Right hindlimb (tissue), 1 donor: ENCODE results near the gene SMOC1.

Experiments used
- DNase-seq: peaks from one replicate; pipeline ENCODE4 v3.0.0-alpha.2; 2018

The SMOC1 gene

DNA sequence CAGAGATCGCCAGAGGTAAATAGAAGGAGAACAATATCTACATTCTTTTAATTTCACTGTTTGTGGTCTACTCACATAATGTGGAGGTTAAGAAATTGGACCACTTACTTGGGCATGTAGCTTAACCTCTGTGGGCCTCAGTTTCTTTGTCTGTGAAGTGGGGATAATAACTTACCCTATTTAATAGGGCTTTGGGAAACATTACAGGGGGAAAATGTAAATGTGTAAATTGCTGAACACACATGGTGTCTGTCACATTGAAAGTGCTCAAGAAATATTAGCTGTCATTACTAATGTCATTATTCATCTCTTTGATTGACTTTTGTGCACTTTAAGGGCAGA is 169.1 kb downstream of the SMOC1 start:
- no peak for DNase-seq

DNA sequence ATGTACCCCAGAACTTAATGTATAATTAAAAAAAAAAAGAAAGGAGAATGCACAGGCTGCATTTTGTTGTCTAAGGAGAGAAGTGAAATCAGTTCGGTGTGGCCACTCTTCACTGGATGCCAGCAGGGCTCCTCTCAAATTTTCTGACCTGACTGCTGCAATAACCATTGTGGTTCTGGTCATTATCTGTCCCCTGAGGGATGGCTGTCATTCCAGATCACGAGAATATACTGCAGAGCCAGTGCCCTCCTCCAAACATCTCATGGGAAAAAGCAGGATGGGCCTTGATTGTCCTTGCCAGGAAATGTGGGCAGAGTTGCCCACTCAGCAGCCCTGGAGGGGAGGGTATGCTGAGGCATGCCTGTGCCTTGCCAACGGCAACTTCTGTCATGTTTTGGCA is 170.4 kb downstream of the SMOC1 start:
- DNase-seq, result no peak

- DNase-seq, result no peak
Measured at GRCh38 chr14:70050136-70050535, 170.9 kb downstream of the SMOC1 start.

DNA sequence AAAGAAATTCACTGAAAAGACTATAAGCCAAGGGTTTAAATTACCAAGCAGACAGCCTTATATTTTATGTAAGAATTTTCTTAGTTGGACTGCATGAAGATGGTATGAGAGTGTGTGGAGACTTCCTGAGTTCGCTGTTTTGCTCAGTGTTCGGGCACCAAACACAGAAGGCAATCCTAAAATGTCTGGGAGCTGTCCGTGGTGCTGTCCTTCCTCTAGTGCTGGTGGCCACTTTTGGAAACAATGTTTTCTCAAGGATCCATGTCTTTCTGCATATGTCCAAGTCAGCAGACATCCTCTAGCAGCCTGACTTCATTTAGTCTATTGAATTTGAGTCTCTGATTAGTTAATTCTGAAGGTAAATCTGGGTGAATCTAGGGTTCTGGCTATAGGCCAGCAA is 173.8 kb downstream of the SMOC1 start:
- peak; percentile 41 for DNase-seq

GRCh38 chr14:70057519-70058136 is 178.4 kb downstream of the SMOC1 start:
- DNase-seq, result no peak

DNA sequence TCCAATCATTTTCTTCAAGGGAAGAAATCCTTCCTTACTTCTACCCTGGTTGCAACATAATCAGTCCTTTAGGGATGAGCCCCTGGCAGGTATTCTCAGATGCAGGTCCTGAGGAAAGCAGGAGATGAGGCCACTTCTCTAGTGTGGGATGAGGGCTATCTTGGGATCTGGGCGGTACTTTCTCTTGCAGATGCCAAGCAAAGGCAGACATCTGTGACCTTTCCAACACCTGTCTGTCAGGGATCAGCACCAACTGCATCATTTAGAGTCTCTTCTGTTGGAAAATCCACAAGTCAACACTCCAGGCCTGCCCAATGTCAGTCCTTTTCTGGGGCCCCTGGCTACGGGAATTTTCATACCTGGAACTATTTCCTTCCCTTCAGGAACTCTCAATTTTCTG is 180.3 kb downstream of the SMOC1 start:
- no peak for DNase-seq

- DNase-seq, result no peak
Measured at GRCh38 chr14:70061108-70061507, 181.9 kb downstream of the SMOC1 start.

- no peak for DNase-seq
Measured at GRCh38 chr14:70064136-70064865, 185.1 kb downstream of the SMOC1 start.

GRCh38 chr14:70067810-70068209 is 188.6 kb downstream of the SMOC1 start:
- DNase-seq, result no peak

- no peak for DNase-seq
Measured at GRCh38 chr14:70069186-70069585, 190.0 kb downstream of the SMOC1 start.

GRCh38 chr14:70073924-70074566 is 194.8 kb downstream of the SMOC1 start:
- DNase-seq, result peak; percentile 38

DNA sequence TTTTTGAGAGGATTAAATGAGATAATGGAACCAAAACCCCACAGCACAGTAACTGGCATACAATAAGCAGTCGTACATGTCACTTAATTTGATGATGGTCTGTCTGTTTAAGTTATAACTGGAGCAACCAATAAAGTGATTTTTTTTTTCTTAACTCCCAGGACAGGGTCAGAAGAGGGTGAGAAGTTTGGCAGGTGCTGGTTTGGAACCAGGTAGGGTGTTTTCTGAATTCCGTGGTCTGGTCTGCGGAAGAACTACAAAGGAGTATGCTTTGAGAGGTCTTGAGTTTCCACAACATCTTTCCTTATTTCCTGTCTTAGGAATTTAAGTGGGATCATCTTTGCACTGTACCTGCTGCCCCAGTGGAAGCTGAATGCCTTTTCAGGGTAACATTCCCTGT is 197.8 kb downstream of the SMOC1 start:
- no peak for DNase-seq

GRCh38 chr14:70077720-70078119 is 198.5 kb downstream of the SMOC1 start:
- no peak for DNase-seq

- DNase-seq, result no peak
Measured at GRCh38 chr14:70078329-70078728, 199.1 kb downstream of the SMOC1 start.

GRCh38 chr14:70080076-70080475 is 200.9 kb downstream of the SMOC1 start:
- no peak for DNase-seq
